Measurements from ENCODE around the gene IFI6.

- no peak for TF ChIP-seq RFX5 (IDR thresholded peaks at IDR 0.05; ENCODE audit: borderline replicate concordance, low read depth, low read length)
- TF ChIP-seq POLR2AphosphoS5 (IDR thresholded peaks at IDR 0.05; ENCODE audit: low read depth, low read length) = no peak
- TF ChIP-seq HDAC2 (IDR thresholded peaks at IDR 0.05; ENCODE audit: borderline replicate concordance in 1 of 2, low read depth in 2 of 2, low read length in 2 of 2) = no peak
- TF ChIP-seq CTCF (IDR thresholded peaks at IDR 0.05; ENCODE audit: control extremely low read depth in 1 of 3, insufficient read depth in 1 of 3, low read depth in 1 of 3, low read length in 3 of 3) = no peak
- TF ChIP-seq MAFK (IDR thresholded peaks at IDR 0.05; ENCODE audit: low read depth, low read length) = no peak
- TF ChIP-seq ATF3 (IDR thresholded peaks at IDR 0.05; ENCODE audit: insufficient read depth, low read depth, low read length) = no peak
- TF ChIP-seq MAX (IDR thresholded peaks at IDR 0.05) = no peak
- TF ChIP-seq TEAD4 (IDR thresholded peaks at IDR 0.05; ENCODE audit: low read depth, low read length) = no peak
- no peak for TF ChIP-seq POLR2A (IDR thresholded peaks at IDR 0.05; ENCODE audit: control extremely low read depth in 1 of 2, low read depth in 2 of 2, low read length in 2 of 2)
- no peak for TF ChIP-seq SRF (IDR thresholded peaks at IDR 0.05; ENCODE audit: low read depth, low read length)
- no peak for TF ChIP-seq EZH2 (IDR thresholded peaks at IDR 0.05; ENCODE audit: low read depth, low read length, severe bottlenecking)
Measured at GRCh38 chr1:27678747-27679146, 6.8 kb upstream of the IFI6 start.

Measured in H1 (cell line).